ENCODE measurements around the gene RAB39B.
"Not testable (repeated sequence)": the region's sequence is repeated elsewhere in the genome, so short reads cannot be mapped to it uniquely, and the experiment has no call there.

The RAB39B gene

DNA sequence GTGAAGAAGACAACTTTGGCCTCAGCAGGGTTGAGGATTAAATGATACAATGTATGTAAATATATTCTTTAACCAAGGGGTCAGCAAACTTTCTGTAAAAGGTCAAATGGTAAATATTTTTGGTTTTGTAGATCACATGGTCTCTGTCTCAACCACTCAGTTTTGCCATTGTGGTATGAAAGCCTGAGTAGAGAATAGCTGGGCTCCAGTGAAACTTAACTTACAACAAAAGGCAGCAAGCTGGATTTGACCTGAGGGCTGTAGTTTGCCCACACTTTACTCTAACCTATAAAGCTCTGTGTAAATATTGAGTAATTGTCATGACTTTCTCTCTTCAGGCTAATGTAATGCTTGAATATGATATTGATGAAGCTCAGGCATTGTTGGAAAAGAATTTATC is 28.4 kb downstream of the RAB39B start:
- no peak overlapping the region for H3K4me3 ChIP-seq (replicated peaks in 1 of 2; ENCODE audit: low read depth in 2 of 2, low read length in 2 of 2)
- TF ChIP-seq, protein P1, sequence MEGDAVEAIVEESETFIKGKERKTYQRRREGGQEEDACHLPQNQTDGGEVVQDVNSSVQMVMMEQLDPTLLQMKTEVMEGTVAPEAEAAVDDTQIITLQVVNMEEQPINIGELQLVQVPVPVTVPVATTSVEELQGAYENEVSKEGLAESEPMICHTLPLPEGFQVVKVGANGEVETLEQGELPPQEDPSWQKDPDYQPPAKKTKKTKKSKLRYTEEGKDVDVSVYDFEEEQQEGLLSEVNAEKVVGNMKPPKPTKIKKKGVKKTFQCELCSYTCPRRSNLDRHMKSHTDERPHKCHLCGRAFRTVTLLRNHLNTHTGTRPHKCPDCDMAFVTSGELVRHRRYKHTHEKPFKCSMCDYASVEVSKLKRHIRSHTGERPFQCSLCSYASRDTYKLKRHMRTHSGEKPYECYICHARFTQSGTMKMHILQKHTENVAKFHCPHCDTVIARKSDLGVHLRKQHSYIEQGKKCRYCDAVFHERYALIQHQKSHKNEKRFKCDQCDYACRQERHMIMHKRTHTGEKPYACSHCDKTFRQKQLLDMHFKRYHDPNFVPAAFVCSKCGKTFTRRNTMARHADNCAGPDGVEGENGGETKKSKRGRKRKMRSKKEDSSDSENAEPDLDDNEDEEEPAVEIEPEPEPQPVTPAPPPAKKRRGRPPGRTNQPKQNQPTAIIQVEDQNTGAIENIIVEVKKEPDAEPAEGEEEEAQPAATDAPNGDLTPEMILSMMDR (IDR thresholded peaks at IDR 0.05; ENCODE audit: low read depth, low read length): no peak
- DNase-seq (ENCODE audit: low read depth in 2 of 2): no peak

DNA sequence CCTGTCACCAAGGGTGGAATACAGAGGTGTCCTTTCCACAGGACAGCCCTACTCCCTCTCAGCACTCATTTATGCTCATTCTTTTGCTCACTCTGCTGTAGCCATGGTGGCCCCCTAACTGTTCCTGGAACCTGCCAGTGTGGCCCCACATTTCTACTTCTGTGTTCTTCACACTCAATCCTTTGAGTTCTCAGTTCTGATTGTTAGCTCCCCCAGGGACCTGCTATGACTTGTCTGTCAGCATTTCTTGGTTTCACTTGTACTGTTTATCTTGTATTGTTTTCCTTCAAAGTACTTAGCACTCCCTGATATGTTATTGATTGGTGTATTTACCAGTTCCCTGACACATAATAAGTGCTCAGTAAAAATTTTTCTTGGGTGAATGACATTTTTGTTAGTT is 33.1 kb downstream of the RAB39B start:
- no peak for DNase-seq (ENCODE audit: low read depth in 2 of 2)
- no peak overlapping the region for H3K4me3 ChIP-seq (replicated peaks in 1 of 2; ENCODE audit: low read depth in 2 of 2, low read length in 2 of 2)
- TF ChIP-seq, protein P1 (IDR thresholded peaks at IDR 0.05; ENCODE audit: low read depth, low read length): no peak

DNA sequence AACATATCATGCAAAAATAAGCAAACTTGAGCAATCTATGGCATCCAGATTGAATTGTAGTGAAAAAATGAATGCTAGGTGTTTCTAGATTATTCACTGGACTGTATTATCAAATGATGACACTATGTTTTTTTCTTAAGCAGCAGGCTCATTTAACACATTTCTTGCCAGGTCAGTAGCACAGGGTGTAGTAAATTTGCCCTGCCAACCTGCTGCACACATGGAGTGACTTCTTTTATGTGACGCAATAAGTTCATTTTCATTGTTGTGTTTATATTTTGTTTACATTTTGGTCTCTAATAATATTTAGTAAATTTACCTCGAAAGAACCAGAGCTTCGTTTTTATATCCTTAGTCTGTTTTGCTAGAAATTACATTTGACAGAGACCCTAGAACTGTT is 38.5 kb downstream of the RAB39B start:
- no peak overlapping the region for H3K4me3 ChIP-seq (replicated peaks in 1 of 2; ENCODE audit: low read depth in 2 of 2, low read length in 2 of 2)
- TF ChIP-seq, protein P1 (IDR thresholded peaks at IDR 0.05; ENCODE audit: low read depth, low read length): no peak
- DNase-seq (ENCODE audit: low read depth in 2 of 2): no peak

DNA sequence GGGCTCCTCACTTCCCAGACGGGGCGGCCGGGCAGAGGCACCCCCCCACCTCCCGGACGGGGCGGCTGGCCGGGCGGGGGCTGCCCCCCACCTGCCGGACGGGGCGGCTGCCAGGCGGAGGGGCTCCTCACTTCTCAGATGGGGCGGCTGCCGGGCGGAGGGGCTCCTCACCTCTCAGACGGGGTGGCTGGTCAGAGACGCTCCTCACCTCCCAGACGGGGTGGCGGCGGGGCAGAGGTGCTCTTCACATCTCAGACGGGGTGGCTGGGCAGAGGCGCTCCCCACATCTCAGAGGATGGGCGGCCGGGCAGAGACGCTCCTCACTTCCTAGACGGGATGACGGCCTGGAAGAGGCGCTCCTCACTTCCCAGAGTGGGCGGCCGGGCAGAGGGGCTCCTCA is 40.5 kb downstream of the RAB39B start:
- H3K4me3 ChIP-seq (replicated peaks in 1 of 2; ENCODE audit: low read depth in 2 of 2, low read length in 2 of 2); DNase-seq (ENCODE audit: low read depth in 2 of 2): not testable (repeated sequence)

DNA sequence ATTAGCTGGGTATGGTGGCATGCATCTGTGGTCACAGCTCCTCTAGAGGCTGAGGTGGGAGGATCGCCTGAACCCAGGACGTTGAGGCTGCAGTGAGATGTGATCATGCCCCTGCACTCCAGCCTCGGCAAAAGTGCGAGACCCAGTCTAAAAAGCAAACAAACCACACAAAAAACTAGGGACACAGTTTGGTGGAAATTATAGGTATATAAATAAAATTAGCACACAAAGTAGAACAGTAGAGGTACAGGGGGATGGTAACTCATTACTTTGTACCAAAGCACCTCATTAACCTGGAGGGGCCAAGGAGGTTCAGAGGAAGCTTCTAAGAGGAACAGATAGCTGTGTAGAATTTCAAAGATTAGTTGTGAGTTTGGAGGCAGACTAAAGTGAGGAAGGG is 42.9 kb downstream of the RAB39B start:
- no peak for DNase-seq (ENCODE audit: low read depth in 2 of 2)
- no peak overlapping the region for H3K4me3 ChIP-seq (replicated peaks in 1 of 2; ENCODE audit: low read depth in 2 of 2, low read length in 2 of 2)
- TF ChIP-seq, protein P1 (IDR thresholded peaks at IDR 0.05; ENCODE audit: low read depth, low read length): no peak

DNA sequence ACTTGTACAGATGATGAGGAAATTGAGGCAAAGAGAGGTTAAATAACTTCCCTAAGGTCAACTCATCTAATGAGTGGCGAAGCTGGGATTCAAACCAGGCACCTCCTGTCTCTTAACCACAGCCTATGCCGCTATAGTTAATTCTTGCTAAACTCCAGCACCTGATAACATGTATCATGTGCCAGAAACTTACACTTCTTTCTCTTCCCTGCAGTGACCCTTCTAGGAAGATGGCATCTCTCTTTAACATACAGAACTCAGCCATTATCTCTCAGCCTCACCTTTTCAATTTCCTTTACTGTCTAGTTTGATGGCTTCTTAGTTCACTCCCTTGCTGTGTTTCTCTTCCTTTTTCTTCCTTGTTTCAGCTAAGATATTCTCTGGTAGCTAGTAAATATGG is 45.5 kb downstream of the RAB39B start:
- DNase-seq (ENCODE audit: low read depth in 2 of 2): no peak
- no peak overlapping the region for H3K4me3 ChIP-seq (replicated peaks in 1 of 2; ENCODE audit: low read depth in 2 of 2, low read length in 2 of 2)
- TF ChIP-seq, protein P1 (IDR thresholded peaks at IDR 0.05; ENCODE audit: low read depth, low read length): no peak

DNA sequence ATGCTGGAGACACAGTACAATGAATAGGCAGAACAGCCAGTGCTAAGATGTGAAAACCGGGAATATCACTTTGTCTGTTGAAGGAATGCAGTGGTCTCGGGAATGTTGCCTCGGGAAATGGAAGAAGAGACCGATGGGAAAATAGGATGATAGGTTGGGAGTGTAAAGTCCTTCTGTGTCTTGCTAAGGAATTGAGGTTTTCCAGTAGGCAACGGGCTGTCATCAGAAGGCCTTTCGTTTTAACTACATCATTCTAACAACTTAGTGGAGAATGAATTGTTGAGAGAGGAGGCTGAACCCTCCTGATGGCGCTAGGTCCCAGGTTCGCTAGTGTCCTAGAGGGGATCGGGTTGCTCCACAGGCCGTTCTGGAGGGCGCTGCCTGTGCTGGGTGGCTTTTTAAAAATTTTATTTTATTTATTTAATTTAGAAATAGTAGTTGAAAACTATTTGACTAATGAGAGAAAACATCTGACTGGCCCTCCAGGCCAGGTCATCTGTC is 47.3 kb downstream of the RAB39B start:
- TF ChIP-seq, protein P1 (IDR thresholded peaks at IDR 0.05; ENCODE audit: low read depth, low read length): no peak
- peak in 1 of 2 donors; percentile 16 for DNase-seq (ENCODE audit: low read depth in 2 of 2)

More for the DNA sequence above, 47.3 kb downstream of the RAB39B start:
- peak overlapping the region; percentile 82 for H3K4me3 ChIP-seq (replicated peaks in 1 of 2; ENCODE audit: low read depth in 2 of 2, low read length in 2 of 2)

All from cardiac fibroblast (primary cell).